IMR-90 (cell line): ENCODE measurements around the gene TRPM3. TPM values are rescaled to one million over a fixed set of nuclear protein-coding genes. Genes with fewer than 3 reads are reported as not detected.
A peak's percentile ranks its signal among the peaks of the same experiment; 100 is the strongest.

Experiments
- ATAC-seq: fragments of 200-7000 bp; cut with Tn5 transposase; 2 replicates; pipeline ENCODE4 v1.9.1; 2020; ENCODE audit warnings: low read depth, mild to moderate bottlenecking, moderate library complexity
- BruUV-seq: library from RNA; stranded (reverse); fragments of 400-500 nt; replicated peaks from 2 replicates; lab custom pipeline; 2021; lab: Mats Ljungman, UMichigan
- CTCF ChIA-PET: fragments of 300-600 bp; formaldehyde crosslinking; extraction: SDS; loops from one replicate; lab custom pipeline; 2021; ENCODE audit warnings: antibody characterized with exemption; lab: Yijun Ruan, JAX
- POLR2A ChIA-PET: fragments of 300-600 bp; sonication (Branson Sonifier 250); formaldehyde crosslinking; loops from one replicate; lab custom pipeline; 2022; ENCODE audit warnings: antibody characterized with exemption; ENCODE audit not compliant: unreplicated experiment; lab: Charles Lee
- DNase-seq: peaks from one replicate; pipeline ENCODE4 v3.0.0; 2013
- H2AFZ ChIP-seq: replicated peaks from 2 replicates; pipeline ENCODE3; 2013; ENCODE audit warnings: low read length, mild to moderate bottlenecking; ENCODE audit not compliant: poor library complexity
- H2AK5ac ChIP-seq: 2 replicates; pipeline ENCODE4 v1.6.1; 2013; ENCODE audit warnings: low read depth, low read length, inconsistent platforms
- H2AK9ac ChIP-seq: replicated peaks from 2 replicates; pipeline ENCODE3; 2013; ENCODE audit warnings: mild to moderate bottlenecking, low read depth, low read length, moderate library complexity; ENCODE audit not compliant: poor library complexity
- H2BK120ac ChIP-seq: 2 replicates; pipeline ENCODE4 v1.6.1; 2013; ENCODE audit warnings: low read depth, low read length, inconsistent platforms
- H2BK15ac ChIP-seq: 3 replicates; pipeline ENCODE4 v1.6.1; 2013; ENCODE audit warnings: low read depth, low read length, inconsistent platforms
- H2BK20ac ChIP-seq: 2 replicates; pipeline ENCODE4 v1.6.1; 2013; ENCODE audit warnings: low read depth, mild to moderate bottlenecking, inconsistent platforms, low read length, moderate library complexity
- H2BK5ac ChIP-seq: 2 replicates; pipeline ENCODE4 v1.6.1; 2013; ENCODE audit warnings: mild to moderate bottlenecking, low read depth, low read length, inconsistent platforms; ENCODE audit not compliant: poor library complexity, severe bottlenecking
- H3K14ac ChIP-seq: replicated peaks from 2 replicates; pipeline ENCODE4 v1.6.1; 2013; ENCODE audit warnings: low read depth, low read length, inconsistent platforms
- H3K18ac ChIP-seq: 2 replicates; pipeline ENCODE4 v1.6.1; 2013; ENCODE audit warnings: low read depth, low read length, control low read depth
- H3K23ac ChIP-seq: 2 replicates; pipeline ENCODE4 v1.6.1; 2013; ENCODE audit warnings: low read depth, low read length, inconsistent platforms
- H3K27ac ChIP-seq: 2 replicates; pipeline ENCODE4 v1.5.1; 2013; ENCODE audit warnings: mild to moderate bottlenecking, control low read depth, low read length; ENCODE audit not compliant: insufficient read depth
- H3K27me3 ChIP-seq: 2 replicates; pipeline ENCODE4 v1.6.1; 2013; ENCODE audit warnings: low read length; ENCODE audit not compliant: control insufficient read depth, insufficient read depth
- H3K36me3 ChIP-seq: 2 replicates; pipeline ENCODE4 v1.6.1; 2013; ENCODE audit warnings: low read length, mixed read lengths; ENCODE audit not compliant: control insufficient read depth, insufficient read depth
- H3K4ac ChIP-seq: 2 replicates; pipeline ENCODE4 v1.6.1; 2013; ENCODE audit warnings: low read depth, low read length, inconsistent platforms
- H3K4me1 ChIP-seq: 2 replicates; pipeline ENCODE4 v1.6.1; 2013; ENCODE audit warnings: low read length, mixed read lengths; ENCODE audit not compliant: control insufficient read depth, insufficient read depth
- H3K4me2 ChIP-seq: 2 replicates; pipeline ENCODE4 v1.6.1; 2013; ENCODE audit warnings: low read depth, mild to moderate bottlenecking, control low read depth, low read length, moderate library complexity
- H3K4me3 ChIP-seq: 2 replicates; pipeline ENCODE4 v1.5.1; 2013; ENCODE audit warnings: low read depth, mild to moderate bottlenecking, control low read depth, low read length, moderate library complexity; ENCODE audit not compliant: insufficient read depth
- H3K56ac ChIP-seq: 2 replicates; pipeline ENCODE4 v1.6.1; 2013; ENCODE audit warnings: low read length, inconsistent platforms; ENCODE audit not compliant: insufficient read depth; ENCODE audit errors: extremely low read depth
- H3K79me1 ChIP-seq, 2 experiments: 2 replicates each; pipeline ENCODE4 v1.6.1; 2013; ENCODE audit warnings: low read length in 2 of 2, inconsistent platforms in 1 of 2, low read depth in 1 of 2
- H3K9ac ChIP-seq: 2 replicates; pipeline ENCODE4 v1.6.1; 2013; ENCODE audit warnings: low read depth, low read length, control low read depth
- H3K9me1 ChIP-seq: 2 replicates; pipeline ENCODE4 v1.6.1; 2013; ENCODE audit warnings: low read length, inconsistent platforms; ENCODE audit not compliant: insufficient read depth
- H3K9me3 ChIP-seq: 2 replicates; pipeline ENCODE4 v1.6.1; 2013; ENCODE audit warnings: low read length; ENCODE audit not compliant: control insufficient read depth, insufficient read depth
- H4K20me1 ChIP-seq: 2 replicates; pipeline ENCODE4 v1.6.1; 2013; ENCODE audit warnings: low read length, inconsistent platforms; ENCODE audit not compliant: insufficient read depth
- H4K5ac ChIP-seq: 2 replicates; pipeline ENCODE4 v1.6.1; 2013; ENCODE audit warnings: mild to moderate bottlenecking, low read depth, low read length, control low read depth
- H4K8ac ChIP-seq, 2 experiments: 2 replicates each; pipeline ENCODE4 v1.6.1; 2013; ENCODE audit warnings: low read depth in 2 of 2, low read length in 2 of 2, control low read depth in 1 of 2, inconsistent platforms in 1 of 2
- H4K91ac ChIP-seq: 2 replicates; pipeline ENCODE4 v1.6.1; 2013; ENCODE audit warnings: low read depth, low read length, inconsistent platforms; ENCODE audit not compliant: insufficient read depth
- CTCF ChIP-seq: conservative IDR thresholded peaks from 2 replicates; pipeline ENCODE4 v1.5.1; 2012; ENCODE audit warnings: mild to moderate bottlenecking, low read depth, low read length, improper control_type of control experiment
- MAFK ChIP-seq: IDR thresholded peaks from 2 replicates; pipeline ENCODE4 v1.6.1; 2012; ENCODE audit warnings: low read depth, low read length, improper control_type of control experiment
- RAD21 ChIP-seq: IDR thresholded peaks from 2 replicates; pipeline ENCODE4 v1.6.1; 2012; ENCODE audit warnings: low read length, improper control_type of control experiment
- SMC3 ChIP-seq: fragments of 150-350 bp; IDR thresholded peaks from 2 replicates; pipeline ENCODE4 v1.6.1; 2016; ENCODE audit warnings: low read depth, mild to moderate bottlenecking, antibody characterized with exemption, low read length, moderate library complexity
- WGBS, 2 experiments: methylation state at CpG; one replicate each; pipeline versions ENCODE4 v1.1.5 to v1.1.7; 2013; ENCODE audit warnings: missing lambda C conversion rate in 2 of 2; ENCODE audit not compliant: insufficient read length in 1 of 2; ENCODE audit errors: extremely low coverage in 2 of 2; 5-methylcytosine and 5-hydroxymethylcytosine counted together
- dilution Hi-C: fragments of 300-500 bp; cut with HindIII; formaldehyde crosslinking; loops from one replicate; pipeline ENCODE4 v1.14.3; 2018; ENCODE audit warnings: low sequenced_read_pairs; ENCODE audit not compliant: unreplicated experiment
- in situ Hi-C: fragments of 300-500 bp; cut with MboI; formaldehyde crosslinking; loops from 3 replicates; pipeline ENCODE4 v1.14.3; 2019; ENCODE audit warnings: low sequenced_read_pairs, inconsistent platforms, mixed read lengths
- intact Hi-C: fragments of 100-400 bp; cut with micrococcal nuclease; formaldehyde crosslinking; loops from 2 replicates; pipeline ENCODE4 v1.10.0; 2022
- polyA plus RNA-seq, 3 experiments: library from polyadenylated mRNA; depleted of rRNA; stranded (reverse); fragments of >200 nt; gene quantifications; 2 replicates each; pipeline ENCODE4 v1.2.3, GENCODE V29; 2012; ENCODE audit warnings: low replicate concordance in 1 of 3
- total RNA-seq: library from RNA; depleted of rRNA; stranded (reverse); fragments of >200 nt; gene quantifications from 2 replicates; pipeline ENCODE4 v1.2.3, GENCODE V29; 2012

Gene TRPM3
- total and polyA plus RNA-seq, 2 of the 4 experiments (the other 2 are of a cell fraction) = not detected

GRCh38 chr9:70586476-70586875, 534.9 kb downstream of the TRPM3 start:
- peaks cover 19% of the 10 kb centered on the region for H3K9me1 ChIP-seq
- POLR2A ChIA-PET = interaction anchor here (0.5 kb wide), 1 partner anchor 166 kb away, joined by 3 read pairs; no protein-coding TSS in a partner anchor
- H3K4ac ChIP-seq = peak overlapping the region; percentile 21; the same call in 1 of the 2 replicates
- H2AK9ac ChIP-seq = no peak overlapping the region
- no peak overlapping the region for H3K56ac ChIP-seq
- H3K4me3 ChIP-seq = no peak overlapping the region
- peak overlapping the region; percentile 60 for H2BK20ac ChIP-seq
- no peaks in the 10 kb centered on the region for H3K9me3 ChIP-seq
- no CpG with 5 or more reads among the region's 4 CpGs for WGBS, 2 experiments
- intact Hi-C loops (loop anchor here (5.0 kb wide), 1 partner anchor 104 kb away; no protein-coding TSS in a partner anchor), in situ Hi-C loops (loop anchor here (5.0 kb wide), 1 partner anchor 49 kb away; no protein-coding TSS in a partner anchor), dilution Hi-C loops (no loop called here)
- H3K4me2 ChIP-seq = no peak overlapping the region
- TF ChIP-seq SMC3 = no peak
- no peak for TF ChIP-seq CTCF
- TF ChIP-seq RAD21 = no peak
- no peak for TF ChIP-seq MAFK
- H4K91ac ChIP-seq = peak overlapping the region; percentile 5; the same call in 1 of the 2 replicates
- H4K8ac ChIP-seq = peak overlapping the region in 1 of 2 experiments; percentile 27; a peak in 1 of 4 replicates
- BruUV-seq = no TSS peak
- H3K23ac ChIP-seq = peak overlapping the region; percentile 11; the same call in 1 of the 2 replicates
- H3K4me1 ChIP-seq = peaks cover 29% of the 10 kb centered on the region
- no peak overlapping the region for H2AFZ ChIP-seq
- H3K27ac ChIP-seq = no peak overlapping the region
- peak overlapping the region; percentile 15; the same call in 1 of the 2 replicates for H2AK5ac ChIP-seq
- H3K36me3 ChIP-seq = no peaks in the 10 kb centered on the region
- H4K20me1 ChIP-seq = no peaks in the 10 kb centered on the region
- peak overlapping the region; percentile 30 for H2BK120ac ChIP-seq
- peaks cover 0 to 9% of the 10 kb centered on the region in 2 experiments; a peak in 2 of 4 replicates for H3K79me1 ChIP-seq
- no peaks in the 10 kb centered on the region for H3K27me3 ChIP-seq
- ATAC-seq (no peak), DNase-seq (no peak)
- H2BK15ac ChIP-seq = peak overlapping the region; percentile 46; the same call in 1 of the 3 replicates
- H4K5ac ChIP-seq = peak overlapping the region; percentile 12; the same call in 1 of the 2 replicates
- CTCF ChIA-PET = no interaction called here
- H3K18ac ChIP-seq = peak overlapping the region; percentile 89; the same call in 1 of the 2 replicates
- H2BK5ac ChIP-seq = peak overlapping the region; percentile 65
- H3K14ac ChIP-seq = peak overlapping the region; percentile 69
- no peak overlapping the region for H3K9ac ChIP-seq
